Measurements from ENCODE around the gene GAB4. TPM values are rescaled to one million over a fixed set of nuclear protein-coding genes. Genes with fewer than 3 reads are reported as not detected.

Gene GAB4
- total RNA-seq, 4 donors from 2014 or later, result 0.16 to 0.61 (median 0.46) TPM; not detected in 1

- intact Hi-C loops (cut with DNase I; ENCODE audit: low total_unique reads), result no loop called here
- WGBS, 2 donors, result 31 to 38% methylated on average over 6 to 7 of the region's 7 CpGs
- no peak for TF ChIP-seq CTCF (IDR thresholded peaks at IDR 0.05)
- TF ChIP-seq POLR2A (IDR thresholded peaks at IDR 0.05), result no peak
- DNase-seq (ENCODE audit: low spot score in 2 of 2), result no peak
- no peak overlapping the region for H3K4me3 ChIP-seq (ENCODE audit: low read depth, poor library complexity, severe bottlenecking)
Measured at GRCh38 chr22:16933291-16934282, 74.4 kb downstream of the GAB4 start.

DNA sequence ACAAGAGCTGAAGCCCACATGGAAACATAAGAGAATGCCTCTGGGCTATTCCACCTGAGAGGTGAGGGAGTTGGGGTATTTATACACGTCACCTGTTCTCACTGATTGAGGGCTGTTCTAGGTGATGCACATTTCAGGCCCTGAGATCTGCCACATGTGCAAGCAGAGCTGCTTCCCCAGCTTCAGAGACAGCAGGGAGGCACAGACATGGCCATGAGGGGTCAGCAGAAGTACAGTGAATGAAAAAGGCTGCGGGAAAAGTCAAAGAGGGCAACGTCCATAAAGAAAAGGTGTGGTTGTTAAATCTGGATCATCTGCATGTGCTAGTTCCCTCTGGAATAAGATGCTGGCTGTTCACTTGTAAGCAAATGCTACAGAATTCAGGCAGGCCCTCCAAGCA is 75.4 kb downstream of the GAB4 start:
- TF ChIP-seq POLR2A (IDR thresholded peaks at IDR 0.05) (no peak), CTCF (IDR thresholded peaks at IDR 0.05) (no peak)
- WGBS, 2 donors, result 41 to 59% methylated on average over 3 of the region's 3 CpGs
- no peak overlapping the region for H3K4me3 ChIP-seq (ENCODE audit: low read depth, poor library complexity, severe bottlenecking)
- DNase-seq (ENCODE audit: low spot score in 2 of 2), result no peak
- intact Hi-C loops (cut with DNase I; ENCODE audit: low total_unique reads), result no loop called here

GRCh38 chr22:16925407-16925966 is 82.5 kb downstream of the GAB4 start:
- intact Hi-C loops (cut with DNase I; ENCODE audit: low total_unique reads), result no loop called here
- no peak for DNase-seq (ENCODE audit: low spot score in 2 of 2)
- no peak overlapping the region for H3K4me3 ChIP-seq (ENCODE audit: low read depth, poor library complexity, severe bottlenecking)
- 79 to 80% methylated on average over 4 of the region's 4 CpGs for WGBS, 2 donors
- TF ChIP-seq CTCF (IDR thresholded peaks at IDR 0.05), result no peak
- no peak for TF ChIP-seq POLR2A (IDR thresholded peaks at IDR 0.05)

DNA sequence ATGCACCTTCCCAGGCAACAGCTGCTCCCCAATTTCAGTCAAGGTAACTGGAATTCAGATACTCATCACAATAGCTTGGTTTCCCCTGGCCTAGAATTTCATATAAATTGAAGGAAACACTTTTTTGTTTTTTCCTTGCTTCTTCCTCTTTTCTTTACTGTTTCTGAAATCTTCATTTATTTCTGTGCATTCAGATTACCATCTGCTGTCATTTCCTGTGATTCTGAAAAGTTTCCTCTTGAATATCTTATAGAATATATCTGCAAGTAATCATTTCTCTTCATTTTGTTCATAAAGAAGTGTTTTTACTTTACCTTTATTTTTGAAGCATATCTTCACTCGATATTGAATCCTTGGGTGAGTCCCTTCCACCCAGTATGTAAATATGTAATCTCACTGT is 85.3 kb downstream of the GAB4 start:
- intact Hi-C loops (cut with DNase I; ENCODE audit: low total_unique reads), result no loop called here
- no peak overlapping the region for H3K4me3 ChIP-seq (ENCODE audit: low read depth, poor library complexity, severe bottlenecking)
- TF ChIP-seq POLR2A (IDR thresholded peaks at IDR 0.05) (no peak), CTCF (IDR thresholded peaks at IDR 0.05) (no peak)
- DNase-seq (ENCODE audit: low spot score in 2 of 2), result no peak
- WGBS, 2 donors, result 0 to 56% methylated on average over 1 of the region's 1 CpG

DNA sequence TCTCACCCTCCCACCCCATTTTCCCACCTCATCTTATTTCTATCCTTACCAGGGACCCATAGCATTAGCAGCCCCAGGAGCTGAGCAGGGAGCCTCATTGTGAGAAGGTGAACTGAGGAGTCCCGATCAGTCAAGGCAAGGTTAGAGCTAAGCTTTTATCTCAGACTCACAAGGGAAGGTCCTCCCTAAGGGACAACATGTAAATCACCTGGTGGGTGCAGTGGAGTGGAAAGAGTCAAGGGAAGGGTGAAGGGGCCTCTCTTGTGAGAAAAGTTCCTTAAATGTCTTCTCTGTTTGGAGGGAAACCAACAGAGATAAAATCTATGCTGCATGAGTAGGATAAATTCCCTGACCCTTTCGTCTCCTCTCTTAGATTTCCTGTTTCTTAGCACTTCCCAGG is 85.9 kb downstream of the GAB4 start:
- WGBS, 2 donors, result 66 to 67% methylated on average over 2 of the region's 2 CpGs
- H3K4me3 ChIP-seq (ENCODE audit: low read depth, poor library complexity, severe bottlenecking), result no peak overlapping the region
- TF ChIP-seq CTCF (IDR thresholded peaks at IDR 0.05), result no peak
- TF ChIP-seq POLR2A (IDR thresholded peaks at IDR 0.05), result no peak
- DNase-seq (ENCODE audit: low spot score in 2 of 2), result no peak
- intact Hi-C loops (cut with DNase I; ENCODE audit: low total_unique reads), result no loop called here

Measured in lower leg skin (tissue), 4 donors.